Ectodermal cell (in vitro differentiated cells): Measurements from ENCODE around the gene SFMBT2.

Experiments
- H3K27ac ChIP-seq: 2 replicates; pipeline ENCODE4 v1.7.0; 2013; ENCODE audit warnings: mild to moderate bottlenecking, low read depth, low read length; ENCODE audit not compliant: insufficient read depth, poor library complexity, severe bottlenecking
- H3K27me3 ChIP-seq: 2 replicates; pipeline ENCODE4 v1.7.0; 2013; ENCODE audit warnings: mild to moderate bottlenecking, low read length; ENCODE audit not compliant: insufficient read depth, control insufficient read depth, poor library complexity, severe bottlenecking
- H3K36me3 ChIP-seq: one replicate; pipeline ENCODE4 v1.7.0; 2013; ENCODE audit warnings: low read length; ENCODE audit not compliant: control insufficient read depth, insufficient read depth
- H3K4me1 ChIP-seq: one replicate; pipeline ENCODE4 v1.7.0; 2013; ENCODE audit warnings: low read length; ENCODE audit not compliant: control insufficient read depth, insufficient read depth
- H3K4me3 ChIP-seq: 2 replicates; pipeline ENCODE4 v1.7.0; 2013; ENCODE audit warnings: low read depth, low read length, control low read depth; ENCODE audit not compliant: insufficient read depth
- H3K9me3 ChIP-seq: 2 replicates; pipeline ENCODE4 v1.7.0; 2013; ENCODE audit warnings: mild to moderate bottlenecking, low read length, moderate library complexity; ENCODE audit not compliant: control insufficient read depth
- whole genome bisulfite sequencing, 2 experiments: methylation state at CpG; one replicate each; pipeline ENCODE4 v1.1.7; 2013; ENCODE audit warnings: missing lambda C conversion rate in 2 of 2; 5-methylcytosine and 5-hydroxymethylcytosine counted together

Gene SFMBT2

DNA sequence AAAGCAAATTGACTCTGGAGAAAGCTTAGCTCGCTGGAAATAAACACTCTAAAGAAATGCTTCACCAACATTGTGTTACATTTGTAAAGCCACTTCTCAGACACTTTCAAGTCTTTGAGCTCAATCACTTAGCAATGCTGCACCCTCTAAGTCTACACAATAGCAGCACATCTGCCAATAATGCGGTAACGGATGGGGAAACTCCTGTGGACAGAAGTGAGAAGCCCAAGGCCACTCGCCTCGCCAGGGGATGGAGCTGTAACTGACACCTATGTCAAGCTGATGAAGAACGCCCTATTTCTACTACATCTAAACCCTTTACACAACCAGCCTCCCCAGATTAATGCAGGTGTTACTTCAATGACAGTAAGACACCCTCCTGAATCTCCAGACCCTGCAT lies 167.7 kb downstream of the SFMBT2 start:
- Histone ChIP-seq H3K27me3 (no peaks in the 10 kb centered on the region), H3K4me3 (no peak overlapping the region), H3K36me3 (no peaks in the 10 kb centered on the region), H3K9me3 (no peaks in the 10 kb centered on the region), H3K27ac (no peak overlapping the region), H3K4me1 (no peaks in the 10 kb centered on the region)
- 86 to 91% methylated on average over 6 of the region's 6 CpGs for WGBS, 2 experiments

GRCh38 chr10:7239312-7239985 lies 171.4 kb downstream of the SFMBT2 start:
- Histone ChIP-seq H3K4me1 (no peaks in the 10 kb centered on the region), H3K9me3 (no peaks in the 10 kb centered on the region), H3K4me3 (no peak overlapping the region), H3K36me3 (no peaks in the 10 kb centered on the region), H3K27me3 (no peaks in the 10 kb centered on the region), H3K27ac (no peak overlapping the region)
- WGBS, 2 experiments, result 75 to 76% methylated on average over 5 of the region's 5 CpGs

- H3K4me1 ChIP-seq, result peaks cover 7% of the 10 kb centered on the region
- H3K27me3 ChIP-seq, result no peaks in the 10 kb centered on the region
- no peaks in the 10 kb centered on the region for H3K9me3 ChIP-seq
- H3K36me3 ChIP-seq, result no peaks in the 10 kb centered on the region
- H3K4me3 ChIP-seq, result no peak overlapping the region
- 90% methylated on average over 3 of the region's 3 CpGs for WGBS, 2 experiments
- H3K27ac ChIP-seq, result no peak overlapping the region
Observed at GRCh38 chr10:7235376-7235775, 175.5 kb downstream of the SFMBT2 start.

DNA sequence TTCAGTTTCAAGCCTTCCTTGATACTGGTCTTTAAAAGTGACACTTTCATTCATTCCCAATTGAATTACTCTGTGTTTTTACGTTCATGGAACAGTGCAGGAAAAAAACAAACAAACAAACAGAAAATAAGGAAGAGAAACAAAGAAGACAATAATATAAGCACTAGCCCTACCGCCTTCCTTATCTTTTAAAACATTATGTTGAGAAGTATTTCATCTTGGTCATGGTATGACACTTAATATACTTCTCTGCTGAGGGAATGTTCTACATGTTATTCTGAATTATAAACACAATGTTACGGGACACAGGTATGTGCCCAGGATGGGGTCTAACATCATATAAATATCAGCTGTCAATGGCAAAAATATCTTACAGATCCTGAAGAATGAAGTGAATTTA lies 176.7 kb downstream of the SFMBT2 start:
- Histone ChIP-seq H3K9me3 (no peaks in the 10 kb centered on the region), H3K27me3 (no peaks in the 10 kb centered on the region), H3K27ac (no peak overlapping the region), H3K4me1 (peaks cover 7% of the 10 kb centered on the region), H3K36me3 (no peaks in the 10 kb centered on the region), H3K4me3 (no peak overlapping the region)
- WGBS, 2 experiments, result 57 to 100% methylated on average over 1 to 2 of the region's 3 CpGs

GRCh38 chr10:7233259-7233991 lies 177.4 kb downstream of the SFMBT2 start:
- 91% methylated on average over 4 of the region's 4 CpGs for WGBS, 2 experiments
- Histone ChIP-seq H3K9me3 (no peaks in the 10 kb centered on the region), H3K4me1 (peaks cover 7% of the 10 kb centered on the region), H3K27ac (no peak overlapping the region), H3K4me3 (no peak overlapping the region), H3K27me3 (no peaks in the 10 kb centered on the region), H3K36me3 (no peaks in the 10 kb centered on the region)

DNA sequence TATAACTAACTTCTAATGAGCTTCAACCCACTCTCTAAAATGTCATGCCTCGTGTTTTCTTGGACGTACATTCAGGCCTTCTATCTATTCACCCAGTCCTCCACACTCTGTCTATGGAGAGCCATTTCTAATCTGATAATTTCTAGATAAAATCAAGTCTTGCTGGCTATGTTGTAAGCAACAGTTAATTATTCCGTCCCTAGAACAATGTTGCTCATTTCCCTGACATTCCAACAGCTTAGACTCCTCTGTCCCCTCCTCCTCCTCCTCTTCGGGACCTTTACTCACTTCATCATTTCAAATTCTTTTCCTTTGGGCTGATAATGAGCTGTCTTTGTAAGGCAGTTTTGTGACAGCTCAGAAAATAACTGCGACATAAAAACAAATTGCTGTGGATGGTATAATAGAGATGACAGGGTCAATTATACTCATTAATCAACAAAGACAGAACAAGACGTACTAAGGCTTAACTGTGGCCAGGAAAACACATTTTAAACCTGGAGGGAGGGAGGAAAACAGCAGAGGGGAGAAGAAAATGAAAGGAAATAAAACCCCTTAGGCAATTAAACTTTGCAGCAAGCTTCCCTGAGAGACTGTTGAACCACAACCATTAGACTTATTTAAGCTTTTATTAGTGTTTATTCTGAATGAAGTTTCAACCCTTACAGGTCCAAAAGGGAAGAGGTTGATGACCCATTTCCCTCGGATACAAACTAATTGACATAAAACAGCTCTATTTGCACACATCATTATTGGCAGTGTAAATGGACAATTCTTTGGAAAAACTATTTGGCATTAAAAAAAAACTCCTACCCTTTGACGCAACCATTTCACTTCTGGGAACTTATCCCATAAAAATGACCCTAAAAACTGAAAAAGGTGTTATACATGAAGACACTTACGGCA lies 179.1 kb downstream of the SFMBT2 start:
- no peaks in the 10 kb centered on the region for H3K27me3 ChIP-seq
- no peak overlapping the region for H3K4me3 ChIP-seq
- 82 to 86% methylated on average over 6 to 9 of the region's 9 CpGs for WGBS, 2 experiments
- peaks cover 7% of the 10 kb centered on the region for H3K4me1 ChIP-seq
- H3K9me3 ChIP-seq, result no peaks in the 10 kb centered on the region
- no peaks in the 10 kb centered on the region for H3K36me3 ChIP-seq
- no peak overlapping the region for H3K27ac ChIP-seq

DNA sequence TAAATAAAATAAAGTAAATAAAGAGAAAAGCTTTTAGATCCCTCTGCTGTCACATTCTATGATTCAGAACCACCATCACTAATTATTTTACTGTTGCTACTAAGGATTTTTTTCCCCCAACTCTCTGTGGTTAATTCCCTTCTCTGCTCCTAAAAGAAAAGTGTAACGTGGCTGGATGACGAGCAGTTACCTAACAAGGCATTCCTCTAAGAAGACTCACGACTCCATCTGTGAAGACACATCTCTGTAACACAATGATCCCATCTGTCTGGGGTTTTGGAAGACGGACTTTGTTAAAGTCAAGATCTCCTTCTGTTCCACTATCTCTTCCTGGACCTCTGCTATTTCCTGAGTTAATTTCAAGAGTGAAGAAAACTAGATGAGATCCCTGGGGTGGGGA lies 179.9 kb downstream of the SFMBT2 start:
- Histone ChIP-seq H3K4me3 (no peak overlapping the region), H3K27ac (no peak overlapping the region), H3K4me1 (peaks cover 7% of the 10 kb centered on the region), H3K27me3 (no peaks in the 10 kb centered on the region), H3K36me3 (no peaks in the 10 kb centered on the region), H3K9me3 (no peaks in the 10 kb centered on the region)
- WGBS, 2 experiments, result 95 to 100% methylated on average over 4 of the region's 4 CpGs

DNA sequence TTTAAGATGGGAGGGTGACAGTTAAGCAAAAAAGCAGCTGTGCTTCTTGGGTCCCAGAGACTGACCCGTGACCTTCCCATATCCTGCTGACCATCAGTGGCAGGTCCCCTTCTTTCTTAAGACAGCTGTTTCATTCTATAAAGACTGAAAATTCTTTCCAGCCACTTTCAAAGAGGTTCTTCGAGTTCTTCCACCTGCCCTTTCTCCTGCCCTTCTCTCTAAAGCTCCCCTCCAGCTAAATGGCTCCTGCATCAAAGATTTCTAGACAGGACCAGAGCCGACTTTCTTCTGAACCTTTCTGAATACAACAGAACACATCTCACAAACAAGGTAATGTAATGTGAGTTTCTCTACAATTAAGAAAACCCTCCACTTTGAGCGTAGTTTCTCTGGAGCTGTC lies 180.8 kb downstream of the SFMBT2 start:
- Histone ChIP-seq H3K4me3 (no peak overlapping the region), H3K27me3 (no peaks in the 10 kb centered on the region), H3K9me3 (no peaks in the 10 kb centered on the region), H3K27ac (no peak overlapping the region), H3K4me1 (peaks cover 7% of the 10 kb centered on the region), H3K36me3 (no peaks in the 10 kb centered on the region)
- 85 to 96% methylated on average over 4 of the region's 4 CpGs for WGBS, 2 experiments

- WGBS, 2 experiments, result 93 to 94% methylated on average over 8 of the region's 8 CpGs
- Histone ChIP-seq H3K36me3 (no peaks in the 10 kb centered on the region), H3K27me3 (no peaks in the 10 kb centered on the region), H3K4me3 (no peak overlapping the region), H3K27ac (no peak overlapping the region), H3K9me3 (peaks cover 4% of the 10 kb centered on the region), H3K4me1 (no peaks in the 10 kb centered on the region)
Observed at GRCh38 chr10:7225133-7225532, 185.7 kb downstream of the SFMBT2 start.

DNA sequence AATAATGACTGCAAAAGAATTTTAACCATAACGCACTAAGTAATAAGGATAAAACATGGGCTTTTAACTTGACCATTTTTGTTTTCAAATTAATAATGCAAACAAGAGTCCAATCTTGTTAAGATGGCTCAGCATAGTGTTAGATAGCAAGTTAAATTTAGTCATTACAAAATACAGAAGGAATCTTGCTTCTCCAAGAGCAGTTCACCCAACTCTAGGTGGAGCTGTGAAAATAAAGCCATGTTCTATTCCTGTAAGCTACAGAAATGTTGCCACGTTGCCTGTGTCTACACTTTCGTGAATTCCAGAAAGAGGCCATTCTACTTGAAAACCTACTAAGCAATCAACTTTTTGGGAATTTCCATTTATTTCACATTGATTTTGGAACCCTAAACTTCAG lies 191.9 kb downstream of the SFMBT2 start:
- H3K4me3 ChIP-seq, result no peak overlapping the region
- no peaks in the 10 kb centered on the region for H3K36me3 ChIP-seq
- H3K9me3 ChIP-seq, result peaks cover 3% of the 10 kb centered on the region
- no peak overlapping the region for H3K27ac ChIP-seq
- H3K4me1 ChIP-seq, result no peaks in the 10 kb centered on the region
- 86 to 92% methylated on average over 2 to 3 of the region's 3 CpGs for WGBS, 2 experiments
- no peaks in the 10 kb centered on the region for H3K27me3 ChIP-seq
